ENCODE measurements around the gene C1orf94. TPM values are rescaled to one million over a fixed set of nuclear protein-coding genes. Genes with fewer than 3 reads are reported as not detected.

The C1orf94 gene
- polyA plus RNA-seq, 1 of the 3 experiments (the other 2 are of a cell fraction), result not detected

DNA sequence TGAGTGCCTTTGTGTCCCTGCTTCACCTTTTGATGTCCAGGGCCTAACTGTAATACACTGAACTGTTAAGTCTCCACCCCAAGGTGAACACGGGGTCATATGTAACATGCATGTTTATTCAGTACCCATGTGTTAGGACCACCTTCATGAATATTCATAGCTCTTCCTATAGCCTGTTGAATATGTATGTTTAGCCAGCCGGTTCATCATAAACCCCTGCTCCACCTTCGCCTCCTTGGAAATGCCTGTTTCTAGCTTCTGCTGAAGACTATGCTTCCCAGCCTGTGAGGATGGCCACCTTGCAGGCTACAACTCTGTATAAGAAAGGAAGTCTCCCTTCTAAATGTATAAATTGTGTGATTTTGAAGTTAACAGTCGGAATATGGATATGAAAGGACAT is 69.3 kb downstream of the C1orf94 start (continued):
- TF ChIP-seq RAD21 (IDR thresholded peaks at IDR 0.05; ENCODE audit: low read length), result no peak
- no peak for TF ChIP-seq TAF1 (IDR thresholded peaks at IDR 0.05; ENCODE audit: borderline replicate concordance, low read depth, low read length)
- no peak for TF ChIP-seq RFX5 (IDR thresholded peaks at IDR 0.05; ENCODE audit: low read length)

DNA sequence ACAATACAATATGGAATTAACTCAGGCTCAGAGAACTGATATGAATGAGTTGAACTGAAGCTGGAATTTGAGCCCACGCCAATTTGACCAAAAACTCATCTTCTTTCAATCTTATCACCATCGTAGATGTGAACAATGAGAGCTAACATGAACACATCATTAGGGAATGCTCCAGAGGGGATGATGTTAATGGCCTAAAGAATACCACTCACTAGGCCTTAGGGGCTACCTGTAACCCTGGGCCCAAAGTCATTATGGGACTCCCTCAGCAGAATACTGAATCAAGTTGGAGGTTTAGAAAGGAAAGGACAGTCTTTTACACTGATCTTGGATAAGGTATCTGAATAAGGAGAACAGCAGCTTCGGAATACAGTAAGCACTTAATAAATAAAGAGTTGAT is 73.6 kb downstream of the C1orf94 start:
- no peaks in the 10 kb centered on the region; the same call in 1 of the 2 replicates for H3K9me2 ChIP-seq
- no peak overlapping the region for H3K27ac ChIP-seq (ENCODE audit: low read depth in 2 of 2, low read length in 1 of 2)
- no peaks in the 10 kb centered on the region for H3K9me3 ChIP-seq
- no peak for DNase-seq
- H3K4me1 ChIP-seq (ENCODE audit: control insufficient read depth in 1 of 2, insufficient read depth in 2 of 2, low read depth in 1 of 2, low read length in 1 of 2), result no peaks in the 10 kb centered on the region
- H3K4me3 ChIP-seq (ENCODE audit: low read depth in 2 of 2, low read length in 1 of 2), result no peak overlapping the region
- no peak overlapping the region for H3K9ac ChIP-seq
- CTCF ChIA-PET, result no interaction called here
- POLR2A ChIA-PET, result no interaction called here
- H3K79me2 ChIP-seq (ENCODE audit: insufficient read depth), result no peaks in the 10 kb centered on the region
- WGBS (ENCODE audit: low lambda C conversion rate), result 27% methylated on average over 3 of the region's 3 CpGs
- no peaks in the 10 kb centered on the region for H4K20me1 ChIP-seq (ENCODE audit: insufficient read depth)
- no peak overlapping the region for H3K4me2 ChIP-seq
- H3K27me3 ChIP-seq (ENCODE audit: insufficient read depth), result no peaks in the 10 kb centered on the region
- no peaks in the 10 kb centered on the region for H3F3A ChIP-seq (replicated peaks; ENCODE audit: insufficient read depth)
- no peak for TF ChIP-seq EP300 (IDR thresholded peaks at IDR 0.05; ENCODE audit: borderline replicate concordance in 1 of 2, low read depth in 1 of 2, low read length in 1 of 2)
- TF ChIP-seq MEF2A (IDR thresholded peaks at IDR 0.05; ENCODE audit: borderline replicate concordance, low read depth), result no peak
- no peak for TF ChIP-seq ELF1 (IDR thresholded peaks at IDR 0.05)
- no peak for TF ChIP-seq JUND (IDR thresholded peaks at IDR 0.05)
- H2AFZ ChIP-seq (ENCODE audit: low read depth), result no peak overlapping the region
- peaks cover 0 to 6% of the 10 kb centered on the region in 2 experiments for H3K36me3 ChIP-seq (replicated peaks in 1 of 2; ENCODE audit: control insufficient read depth in 1 of 2, insufficient read depth in 2 of 2, low read length in 1 of 2)

DNA sequence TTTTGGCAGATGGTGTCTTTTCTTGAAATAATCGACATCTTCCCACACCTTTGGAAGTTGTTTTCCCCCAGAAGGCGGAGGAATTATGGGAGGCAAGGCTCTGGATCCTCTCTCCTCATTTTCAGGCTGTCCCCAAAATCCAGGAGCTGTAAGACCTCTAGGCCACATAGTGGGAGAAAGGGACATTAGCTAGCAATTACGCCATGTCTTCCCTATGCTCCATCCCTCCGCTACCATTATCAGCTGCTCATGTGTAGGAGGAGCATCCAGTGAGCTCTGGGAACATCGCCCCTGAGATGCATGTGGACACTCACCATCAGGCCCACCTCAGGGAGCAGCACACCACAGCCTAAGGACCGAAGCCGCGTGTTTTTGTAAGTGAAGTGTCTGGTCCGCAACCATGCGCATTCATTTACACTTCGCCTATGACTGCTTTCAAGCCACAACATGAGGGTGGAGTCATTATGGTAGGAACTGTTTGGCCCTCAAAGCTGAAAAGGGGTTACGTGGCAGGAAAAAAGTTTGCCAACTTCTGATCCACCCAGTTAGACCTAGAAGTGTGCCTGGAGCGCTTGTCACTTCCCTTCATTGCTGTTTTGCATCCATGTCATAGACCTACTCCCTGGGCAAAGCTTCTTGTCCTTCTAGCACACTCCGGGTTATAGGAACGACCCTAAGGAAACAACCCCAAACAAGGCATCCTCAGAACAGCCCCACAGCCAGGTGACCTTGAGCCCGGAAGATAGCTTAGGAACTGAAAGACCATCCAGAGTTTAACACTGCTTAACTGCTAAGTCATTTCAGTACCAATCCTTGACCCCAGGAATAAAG is 85.5 kb downstream of the C1orf94 start:
- no peak overlapping the region for H2AFZ ChIP-seq (ENCODE audit: low read depth)
- H3K36me3 ChIP-seq (replicated peaks in 1 of 2; ENCODE audit: control insufficient read depth in 1 of 2, insufficient read depth in 2 of 2, low read length in 1 of 2), result no peaks in the 10 kb centered on the region
- no peaks in the 10 kb centered on the region; a peak in 1 of 4 replicates for H3K4me1 ChIP-seq (ENCODE audit: control insufficient read depth in 1 of 2, insufficient read depth in 2 of 2, low read depth in 1 of 2, low read length in 1 of 2)
- no peak overlapping the region for H3K4me3 ChIP-seq (ENCODE audit: low read depth in 2 of 2, low read length in 1 of 2)
- TF ChIP-seq ELF1 (IDR thresholded peaks at IDR 0.05) (no peak), SMC3 (IDR thresholded peaks at IDR 0.05; ENCODE audit: low read depth, low read length) (no peak), RCOR1 (IDR thresholded peaks at IDR 0.05; ENCODE audit: low read length) (no peak), GATA2 (CRISPR knock-in tag; IDR thresholded peaks at IDR 0.05) (no peak), TAF1 (IDR thresholded peaks at IDR 0.05; ENCODE audit: borderline replicate concordance, low read depth, low read length) (no peak), MXI1 (IDR thresholded peaks at IDR 0.05; ENCODE audit: low read depth, low read length) (no peak), RXRA (IDR thresholded peaks at IDR 0.05; ENCODE audit: borderline replicate concordance, low read depth) (no peak), NRF1 (IDR thresholded peaks at IDR 0.05; ENCODE audit: low read depth, low read length) (no peak), NFIC (IDR thresholded peaks at IDR 0.05; ENCODE audit: borderline replicate concordance) (no peak), EZH2phosphoT487 (IDR thresholded peaks at IDR 0.05; ENCODE audit: borderline replicate concordance, low read depth) (no peak), TEAD4 (IDR thresholded peaks at IDR 0.05; ENCODE audit: borderline replicate concordance, insufficient read depth) (no peak), POLR2AphosphoS5 (IDR thresholded peaks at IDR 0.05; ENCODE audit: low read depth, low read length) (no peak), YY1 (IDR thresholded peaks at IDR 0.05; ENCODE audit: low read depth) (no peak), RFX5 (IDR thresholded peaks at IDR 0.05; ENCODE audit: low read length) (no peak)
- TF ChIP-seq, protein P1, sequence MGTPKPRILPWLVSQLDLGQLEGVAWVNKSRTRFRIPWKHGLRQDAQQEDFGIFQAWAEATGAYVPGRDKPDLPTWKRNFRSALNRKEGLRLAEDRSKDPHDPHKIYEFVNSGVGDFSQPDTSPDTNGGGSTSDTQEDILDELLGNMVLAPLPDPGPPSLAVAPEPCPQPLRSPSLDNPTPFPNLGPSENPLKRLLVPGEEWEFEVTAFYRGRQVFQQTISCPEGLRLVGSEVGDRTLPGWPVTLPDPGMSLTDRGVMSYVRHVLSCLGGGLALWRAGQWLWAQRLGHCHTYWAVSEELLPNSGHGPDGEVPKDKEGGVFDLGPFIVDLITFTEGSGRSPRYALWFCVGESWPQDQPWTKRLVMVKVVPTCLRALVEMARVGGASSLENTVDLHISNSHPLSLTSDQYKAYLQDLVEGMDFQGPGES (IDR thresholded peaks at IDR 0.05; ENCODE audit: low read depth, low read length), result no peak
- TF ChIP-seq, protein P2, sequence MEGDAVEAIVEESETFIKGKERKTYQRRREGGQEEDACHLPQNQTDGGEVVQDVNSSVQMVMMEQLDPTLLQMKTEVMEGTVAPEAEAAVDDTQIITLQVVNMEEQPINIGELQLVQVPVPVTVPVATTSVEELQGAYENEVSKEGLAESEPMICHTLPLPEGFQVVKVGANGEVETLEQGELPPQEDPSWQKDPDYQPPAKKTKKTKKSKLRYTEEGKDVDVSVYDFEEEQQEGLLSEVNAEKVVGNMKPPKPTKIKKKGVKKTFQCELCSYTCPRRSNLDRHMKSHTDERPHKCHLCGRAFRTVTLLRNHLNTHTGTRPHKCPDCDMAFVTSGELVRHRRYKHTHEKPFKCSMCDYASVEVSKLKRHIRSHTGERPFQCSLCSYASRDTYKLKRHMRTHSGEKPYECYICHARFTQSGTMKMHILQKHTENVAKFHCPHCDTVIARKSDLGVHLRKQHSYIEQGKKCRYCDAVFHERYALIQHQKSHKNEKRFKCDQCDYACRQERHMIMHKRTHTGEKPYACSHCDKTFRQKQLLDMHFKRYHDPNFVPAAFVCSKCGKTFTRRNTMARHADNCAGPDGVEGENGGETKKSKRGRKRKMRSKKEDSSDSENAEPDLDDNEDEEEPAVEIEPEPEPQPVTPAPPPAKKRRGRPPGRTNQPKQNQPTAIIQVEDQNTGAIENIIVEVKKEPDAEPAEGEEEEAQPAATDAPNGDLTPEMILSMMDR (IDR thresholded peaks at IDR 0.05), result no peak
- TF ChIP-seq, protein P3, sequence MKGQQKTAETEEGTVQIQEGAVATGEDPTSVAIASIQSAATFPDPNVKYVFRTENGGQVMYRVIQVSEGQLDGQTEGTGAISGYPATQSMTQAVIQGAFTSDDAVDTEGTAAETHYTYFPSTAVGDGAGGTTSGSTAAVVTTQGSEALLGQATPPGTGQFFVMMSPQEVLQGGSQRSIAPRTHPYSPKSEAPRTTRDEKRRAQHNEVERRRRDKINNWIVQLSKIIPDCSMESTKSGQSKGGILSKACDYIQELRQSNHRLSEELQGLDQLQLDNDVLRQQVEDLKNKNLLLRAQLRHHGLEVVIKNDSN (IDR thresholded peaks at IDR 0.05; ENCODE audit: borderline replicate concordance, low read depth), result no peak
- TF ChIP-seq, protein P4, sequence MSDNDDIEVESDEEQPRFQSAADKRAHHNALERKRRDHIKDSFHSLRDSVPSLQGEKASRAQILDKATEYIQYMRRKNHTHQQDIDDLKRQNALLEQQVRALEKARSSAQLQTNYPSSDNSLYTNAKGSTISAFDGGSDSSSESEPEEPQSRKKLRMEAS (IDR thresholded peaks at IDR 0.05; ENCODE audit: low read depth), result no peak
- CTCF ChIA-PET, result interaction anchor here (0.9 to 1.3 kb wide), 3 partner anchors 19 to 27 kb away, joined by 3 read pairs; no protein-coding TSS in a partner anchor
- DNase-seq, result no peak
- no peaks in the 10 kb centered on the region for H4K20me1 ChIP-seq (ENCODE audit: insufficient read depth)
- H3F3A ChIP-seq (replicated peaks; ENCODE audit: insufficient read depth), result no peaks in the 10 kb centered on the region
- no peak overlapping the region for H3K4me2 ChIP-seq
- no peak overlapping the region for H3K9ac ChIP-seq
- no peak overlapping the region for H3K27ac ChIP-seq (ENCODE audit: low read depth in 2 of 2, low read length in 1 of 2)
- POLR2A ChIA-PET, result no interaction called here
- no peaks in the 10 kb centered on the region for H3K9me3 ChIP-seq
- no peaks in the 10 kb centered on the region for H3K27me3 ChIP-seq (ENCODE audit: insufficient read depth)
- H3K9me2 ChIP-seq, result no peaks in the 10 kb centered on the region
- H3K79me2 ChIP-seq (ENCODE audit: insufficient read depth), result no peaks in the 10 kb centered on the region
- WGBS (ENCODE audit: low lambda C conversion rate), result 42% methylated on average over 16 of the region's 16 CpGs
